Measurements from ENCODE around the gene MYL7.

DNA sequence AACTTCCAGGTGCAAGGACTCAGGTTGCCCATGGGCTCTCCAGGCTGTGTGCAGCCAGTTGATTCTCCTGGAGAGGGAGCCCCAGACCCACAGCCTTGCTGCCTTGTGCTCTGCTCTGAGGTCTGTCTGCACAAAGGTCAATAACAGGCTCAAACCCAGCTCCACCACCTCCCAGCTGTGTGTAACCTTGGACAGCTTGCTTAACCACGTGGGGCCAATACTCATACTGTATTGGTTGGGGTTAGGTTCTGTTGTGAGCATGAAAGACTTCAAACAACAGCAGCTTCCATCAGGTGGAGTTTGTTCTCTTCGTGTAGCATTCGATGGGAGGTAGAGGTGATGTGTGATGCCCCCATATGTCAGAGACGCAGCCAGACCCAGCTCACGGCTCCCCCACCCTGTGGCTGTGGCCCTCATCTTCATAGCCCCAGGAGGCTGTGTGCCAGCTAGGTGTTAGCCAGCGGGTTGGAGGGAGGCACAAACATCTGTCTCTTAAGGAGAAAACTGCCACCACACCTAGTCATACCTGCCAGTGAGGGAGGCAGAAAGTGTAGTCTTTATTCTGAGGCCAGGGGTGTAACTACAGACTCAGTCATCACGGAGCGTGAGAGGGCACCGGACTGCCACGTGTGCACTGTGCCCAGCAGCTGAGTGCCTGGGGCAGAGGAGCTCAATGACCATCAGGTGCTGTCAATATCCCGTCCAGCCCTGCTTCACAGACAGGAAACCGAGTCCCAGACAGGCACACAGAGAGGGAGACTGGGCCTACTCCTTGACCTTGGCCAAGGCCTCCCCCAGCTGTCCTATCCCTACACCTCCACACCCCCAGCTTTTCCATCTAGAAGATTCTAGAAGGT lies 9.7 kb downstream of the MYL7 start:
- TF ChIP-seq, protein P1, sequence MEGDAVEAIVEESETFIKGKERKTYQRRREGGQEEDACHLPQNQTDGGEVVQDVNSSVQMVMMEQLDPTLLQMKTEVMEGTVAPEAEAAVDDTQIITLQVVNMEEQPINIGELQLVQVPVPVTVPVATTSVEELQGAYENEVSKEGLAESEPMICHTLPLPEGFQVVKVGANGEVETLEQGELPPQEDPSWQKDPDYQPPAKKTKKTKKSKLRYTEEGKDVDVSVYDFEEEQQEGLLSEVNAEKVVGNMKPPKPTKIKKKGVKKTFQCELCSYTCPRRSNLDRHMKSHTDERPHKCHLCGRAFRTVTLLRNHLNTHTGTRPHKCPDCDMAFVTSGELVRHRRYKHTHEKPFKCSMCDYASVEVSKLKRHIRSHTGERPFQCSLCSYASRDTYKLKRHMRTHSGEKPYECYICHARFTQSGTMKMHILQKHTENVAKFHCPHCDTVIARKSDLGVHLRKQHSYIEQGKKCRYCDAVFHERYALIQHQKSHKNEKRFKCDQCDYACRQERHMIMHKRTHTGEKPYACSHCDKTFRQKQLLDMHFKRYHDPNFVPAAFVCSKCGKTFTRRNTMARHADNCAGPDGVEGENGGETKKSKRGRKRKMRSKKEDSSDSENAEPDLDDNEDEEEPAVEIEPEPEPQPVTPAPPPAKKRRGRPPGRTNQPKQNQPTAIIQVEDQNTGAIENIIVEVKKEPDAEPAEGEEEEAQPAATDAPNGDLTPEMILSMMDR (conservative IDR thresholded peaks at IDR 0.05 in 1 of 2, IDR thresholded peaks at IDR 0.05 in 1 of 2; ENCODE audit: low read depth in 1 of 2, low read length in 2 of 2): peak; percentile 19 to 45
- TF ChIP-seq EZH2 (IDR thresholded peaks at IDR 0.05; ENCODE audit: low read length, missing control alignments): no peak

Measured in fibroblast of lung (primary cell).